ENCODE data around the gene ZNF488.

Gene ZNF488

GRCh38 chr10:47415520-47416304 is 31.6 kb upstream of the ZNF488 start:
- no peaks in the 10 kb centered on the region for H3K27me3 ChIP-seq (ENCODE audit: low read depth, low read length)
- H3K9me3 ChIP-seq (ENCODE audit: control insufficient read depth in 1 of 2, low read length in 2 of 2): no peaks in the 10 kb centered on the region
- no peaks in the 10 kb centered on the region for H3K4me1 ChIP-seq (ENCODE audit: control insufficient read depth in 1 of 2, insufficient read depth in 2 of 2, low read length in 2 of 2)
- H3K36me3 ChIP-seq (ENCODE audit: control insufficient read depth in 1 of 2, insufficient read depth in 2 of 2, low read length in 2 of 2): no peaks in the 10 kb centered on the region
- no peak overlapping the region for H3K4me3 ChIP-seq (ENCODE audit: low read depth in 1 of 2, low read length in 2 of 2)
- H3K27ac ChIP-seq (ENCODE audit: low read length): no peak overlapping the region

- no peaks in the 10 kb centered on the region for H3K4me1 ChIP-seq (ENCODE audit: control insufficient read depth in 1 of 2, insufficient read depth in 2 of 2, low read length in 2 of 2)
- H3K4me3 ChIP-seq (ENCODE audit: low read depth in 1 of 2, low read length in 2 of 2): no peak overlapping the region
- no peaks in the 10 kb centered on the region for H3K9me3 ChIP-seq (ENCODE audit: control insufficient read depth in 1 of 2, low read length in 2 of 2)
- H3K27me3 ChIP-seq (ENCODE audit: low read depth, low read length): no peaks in the 10 kb centered on the region
- no peaks in the 10 kb centered on the region for H3K36me3 ChIP-seq (ENCODE audit: control insufficient read depth in 1 of 2, insufficient read depth in 2 of 2, low read length in 2 of 2)
- H3K27ac ChIP-seq (ENCODE audit: low read length): no peak overlapping the region
Measured at GRCh38 chr10:47414752-47415519, 30.8 kb upstream of the ZNF488 start.

- Histone ChIP-seq H3K27me3 (ENCODE audit: low read depth, low read length) (no peaks in the 10 kb centered on the region), H3K36me3 (ENCODE audit: control insufficient read depth in 1 of 2, insufficient read depth in 2 of 2, low read length in 2 of 2) (no peaks in the 10 kb centered on the region), H3K4me3 (ENCODE audit: low read depth in 1 of 2, low read length in 2 of 2) (no peak overlapping the region), H3K9me3 (ENCODE audit: control insufficient read depth in 1 of 2, low read length in 2 of 2) (no peaks in the 10 kb centered on the region), H3K4me1 (ENCODE audit: control insufficient read depth in 1 of 2, insufficient read depth in 2 of 2, low read length in 2 of 2) (no peaks in the 10 kb centered on the region), H3K27ac (ENCODE audit: low read length) (no peak overlapping the region)
Measured at GRCh38 chr10:47414227-47414592, 30.1 kb upstream of the ZNF488 start.

- no peaks in the 10 kb centered on the region for H3K27me3 ChIP-seq (ENCODE audit: low read depth, low read length)
- H3K4me3 ChIP-seq (ENCODE audit: low read depth in 1 of 2, low read length in 2 of 2): no peak overlapping the region
- no peaks in the 10 kb centered on the region for H3K4me1 ChIP-seq (ENCODE audit: control insufficient read depth in 1 of 2, insufficient read depth in 2 of 2, low read length in 2 of 2)
- no peaks in the 10 kb centered on the region for H3K36me3 ChIP-seq (ENCODE audit: control insufficient read depth in 1 of 2, insufficient read depth in 2 of 2, low read length in 2 of 2)
- no peaks in the 10 kb centered on the region for H3K9me3 ChIP-seq (ENCODE audit: control insufficient read depth in 1 of 2, low read length in 2 of 2)
- H3K27ac ChIP-seq (ENCODE audit: low read length): no peak overlapping the region
Measured at GRCh38 chr10:47413531-47414226, 29.6 kb upstream of the ZNF488 start.

GRCh38 chr10:47412869-47413268 is 28.8 kb upstream of the ZNF488 start:
- Histone ChIP-seq H3K4me1 (ENCODE audit: control insufficient read depth in 1 of 2, insufficient read depth in 2 of 2, low read length in 2 of 2) (no peaks in the 10 kb centered on the region), H3K9me3 (ENCODE audit: control insufficient read depth in 1 of 2, low read length in 2 of 2) (no peaks in the 10 kb centered on the region), H3K36me3 (ENCODE audit: control insufficient read depth in 1 of 2, insufficient read depth in 2 of 2, low read length in 2 of 2) (no peaks in the 10 kb centered on the region), H3K4me3 (ENCODE audit: low read depth in 1 of 2, low read length in 2 of 2) (no peak overlapping the region), H3K27me3 (ENCODE audit: low read depth, low read length) (no peaks in the 10 kb centered on the region), H3K27ac (ENCODE audit: low read length) (no peak overlapping the region)

GRCh38 chr10:47412177-47412730 is 28.2 kb upstream of the ZNF488 start:
- Histone ChIP-seq H3K27ac (ENCODE audit: low read length) (no peak overlapping the region), H3K4me3 (ENCODE audit: low read depth in 1 of 2, low read length in 2 of 2) (no peak overlapping the region), H3K27me3 (ENCODE audit: low read depth, low read length) (no peaks in the 10 kb centered on the region), H3K36me3 (ENCODE audit: control insufficient read depth in 1 of 2, insufficient read depth in 2 of 2, low read length in 2 of 2) (no peaks in the 10 kb centered on the region), H3K9me3 (ENCODE audit: control insufficient read depth in 1 of 2, low read length in 2 of 2) (no peaks in the 10 kb centered on the region), H3K4me1 (ENCODE audit: control insufficient read depth in 1 of 2, insufficient read depth in 2 of 2, low read length in 2 of 2) (no peaks in the 10 kb centered on the region)

GRCh38 chr10:47410862-47411261 is 26.8 kb upstream of the ZNF488 start:
- H3K27ac ChIP-seq (ENCODE audit: low read length): no peak overlapping the region
- H3K4me3 ChIP-seq (ENCODE audit: low read depth in 1 of 2, low read length in 2 of 2): no peak overlapping the region
- H3K27me3 ChIP-seq (ENCODE audit: low read depth, low read length): no peaks in the 10 kb centered on the region
- H3K9me3 ChIP-seq (ENCODE audit: control insufficient read depth in 1 of 2, low read length in 2 of 2): no peaks in the 10 kb centered on the region
- H3K4me1 ChIP-seq (ENCODE audit: control insufficient read depth in 1 of 2, insufficient read depth in 2 of 2, low read length in 2 of 2): no peaks in the 10 kb centered on the region
- H3K36me3 ChIP-seq (ENCODE audit: control insufficient read depth in 1 of 2, insufficient read depth in 2 of 2, low read length in 2 of 2): no peaks in the 10 kb centered on the region

- no peaks in the 10 kb centered on the region for H3K4me1 ChIP-seq (ENCODE audit: control insufficient read depth in 1 of 2, insufficient read depth in 2 of 2, low read length in 2 of 2)
- no peaks in the 10 kb centered on the region for H3K27me3 ChIP-seq (ENCODE audit: low read depth, low read length)
- no peak overlapping the region for H3K4me3 ChIP-seq (ENCODE audit: low read depth in 1 of 2, low read length in 2 of 2)
- H3K27ac ChIP-seq (ENCODE audit: low read length): no peak overlapping the region
- H3K9me3 ChIP-seq (ENCODE audit: control insufficient read depth in 1 of 2, low read length in 2 of 2): no peaks in the 10 kb centered on the region
- no peaks in the 10 kb centered on the region for H3K36me3 ChIP-seq (ENCODE audit: control insufficient read depth in 1 of 2, insufficient read depth in 2 of 2, low read length in 2 of 2)
Measured at GRCh38 chr10:47410271-47410670, 26.2 kb upstream of the ZNF488 start.

GRCh38 chr10:47409866-47410256 is 25.8 kb upstream of the ZNF488 start:
- no peak overlapping the region for H3K4me3 ChIP-seq (ENCODE audit: low read depth in 1 of 2, low read length in 2 of 2)
- no peaks in the 10 kb centered on the region for H3K36me3 ChIP-seq (ENCODE audit: control insufficient read depth in 1 of 2, insufficient read depth in 2 of 2, low read length in 2 of 2)
- no peak overlapping the region for H3K27ac ChIP-seq (ENCODE audit: low read length)
- H3K27me3 ChIP-seq (ENCODE audit: low read depth, low read length): no peaks in the 10 kb centered on the region
- H3K9me3 ChIP-seq (ENCODE audit: control insufficient read depth in 1 of 2, low read length in 2 of 2): no peaks in the 10 kb centered on the region
- H3K4me1 ChIP-seq (ENCODE audit: control insufficient read depth in 1 of 2, insufficient read depth in 2 of 2, low read length in 2 of 2): no peaks in the 10 kb centered on the region

- no peaks in the 10 kb centered on the region for H3K36me3 ChIP-seq (ENCODE audit: control insufficient read depth in 1 of 2, insufficient read depth in 2 of 2, low read length in 2 of 2)
- H3K9me3 ChIP-seq (ENCODE audit: control insufficient read depth in 1 of 2, low read length in 2 of 2): no peaks in the 10 kb centered on the region
- H3K27ac ChIP-seq (ENCODE audit: low read length): no peak overlapping the region
- H3K27me3 ChIP-seq (ENCODE audit: low read depth, low read length): no peaks in the 10 kb centered on the region
- H3K4me3 ChIP-seq (ENCODE audit: low read depth in 1 of 2, low read length in 2 of 2): no peak overlapping the region
- no peaks in the 10 kb centered on the region for H3K4me1 ChIP-seq (ENCODE audit: control insufficient read depth in 1 of 2, insufficient read depth in 2 of 2, low read length in 2 of 2)
Measured at GRCh38 chr10:47409171-47409865, 25.2 kb upstream of the ZNF488 start.

- Histone ChIP-seq H3K27ac (ENCODE audit: low read length) (no peak overlapping the region), H3K27me3 (ENCODE audit: low read depth, low read length) (no peaks in the 10 kb centered on the region), H3K4me3 (ENCODE audit: low read depth in 1 of 2, low read length in 2 of 2) (no peak overlapping the region), H3K4me1 (ENCODE audit: control insufficient read depth in 1 of 2, insufficient read depth in 2 of 2, low read length in 2 of 2) (peaks cover 0 to 6% of the 10 kb centered on the region in 2 donors), H3K9me3 (ENCODE audit: control insufficient read depth in 1 of 2, low read length in 2 of 2) (no peaks in the 10 kb centered on the region), H3K36me3 (ENCODE audit: control insufficient read depth in 1 of 2, insufficient read depth in 2 of 2, low read length in 2 of 2) (no peaks in the 10 kb centered on the region)
Measured at GRCh38 chr10:47408606-47409005, 24.5 kb upstream of the ZNF488 start.

Measured in muscle layer of duodenum (tissue), 2 donors.